Gastroesophageal sphincter (tissue), 4 donors: ENCODE measurements around the gene LDB3. TPM values are rescaled to one million over a fixed set of nuclear protein-coding genes. Genes with fewer than 3 reads are reported as not detected.

Source experiments
- ATAC-seq: fragments of 150-250 bp; one replicate; pipeline ENCODE4 v1.9.1; 2016; ENCODE audit warnings: mild to moderate bottlenecking, moderate library complexity
- H3K27ac ChIP-seq, 4 donors: fragments of 200-600 bp; sonication (generic) in 3 of 4; 1 replicate in 3 of 4; 2 replicates in 1 of 4; pipeline ENCODE4 v1.5.1; 2016 to 2019
- H3K27me3 ChIP-seq: fragments of 200-600 bp; sonication (generic); one replicate; pipeline ENCODE4 v1.5.1; 2019
- H3K36me3 ChIP-seq, 2 donors: fragments of 200-600 bp; sonication (generic); one replicate each; pipeline ENCODE4 v1.5.1; 2019; ENCODE audit warnings: control low read depth in 1 of 2
- H3K4me1 ChIP-seq, 3 donors: fragments of 200-600 bp; sonication (generic); 1 replicate in 2 of 3; 2 replicates in 1 of 3; pipeline ENCODE4 v1.5.1; 2016 to 2019; ENCODE audit warnings: control low read depth in 2 of 3
- H3K4me3 ChIP-seq, 2 donors: fragments of 200-600 bp; sonication (generic); one replicate each; pipeline ENCODE4 v1.5.1; 2019; ENCODE audit warnings: mild to moderate bottlenecking in 1 of 2, moderate library complexity in 1 of 2
- H3K9me3 ChIP-seq, 3 donors: fragments of 200-600 bp; sonication (generic); one replicate each; pipeline ENCODE4 v1.5.1; 2017 to 2019; ENCODE audit warnings: control low read depth in 2 of 3
- EP300 ChIP-seq: sonication (generic); formaldehyde crosslinking; IDR thresholded peaks from one replicate; pipeline ENCODE4 v1.6.1; 2017; ENCODE audit warnings: antibody characterized with exemption, mild to moderate bottlenecking
- POLR2A ChIP-seq, 2 donors: fragments of 450-650 bp; IDR thresholded peaks; one replicate each; pipeline ENCODE4 v1.6.1; 2017; ENCODE audit warnings: antibody characterized with exemption in 2 of 2, mild to moderate bottlenecking in 2 of 2, moderate library complexity in 1 of 2
- POLR2AphosphoS5 ChIP-seq: sonication (generic); formaldehyde crosslinking; IDR thresholded peaks from one replicate; pipeline ENCODE4 v1.6.1; 2017; ENCODE audit warnings: antibody characterized with exemption
- WGBS, 2 donors: methylation state at CpG; one replicate each; pipeline ENCODE4 v1.1.5; 2018; ENCODE audit warnings: low coverage in 1 of 2; 5-methylcytosine and 5-hydroxymethylcytosine counted together
- total RNA-seq, 4 donors: library from RNA; depleted of rRNA; stranded (reverse); fragments of >200 nt; gene quantifications; one replicate each; pipeline ENCODE4 v1.1.0, GENCODE V29; 2016
- TF ChIP-seq, protein P1 (sequence below), 4 experiments: fragments of 200-600 bp in 2 of 4; fragments of 450-650 bp in 2 of 4; sonication (generic) in 1 of 4; IDR thresholded peaks; one replicate each; pipeline ENCODE4 v1.5.1; 2017 to 2019; ENCODE audit warnings: antibody characterized with exemption in 4 of 4, mild to moderate bottlenecking in 2 of 4, moderate library complexity in 2 of 4

Gene LDB3
- total RNA-seq, 4 donors from 2014 or later, result 12.9 to 45.8 (median 18.6) TPM

DNA sequence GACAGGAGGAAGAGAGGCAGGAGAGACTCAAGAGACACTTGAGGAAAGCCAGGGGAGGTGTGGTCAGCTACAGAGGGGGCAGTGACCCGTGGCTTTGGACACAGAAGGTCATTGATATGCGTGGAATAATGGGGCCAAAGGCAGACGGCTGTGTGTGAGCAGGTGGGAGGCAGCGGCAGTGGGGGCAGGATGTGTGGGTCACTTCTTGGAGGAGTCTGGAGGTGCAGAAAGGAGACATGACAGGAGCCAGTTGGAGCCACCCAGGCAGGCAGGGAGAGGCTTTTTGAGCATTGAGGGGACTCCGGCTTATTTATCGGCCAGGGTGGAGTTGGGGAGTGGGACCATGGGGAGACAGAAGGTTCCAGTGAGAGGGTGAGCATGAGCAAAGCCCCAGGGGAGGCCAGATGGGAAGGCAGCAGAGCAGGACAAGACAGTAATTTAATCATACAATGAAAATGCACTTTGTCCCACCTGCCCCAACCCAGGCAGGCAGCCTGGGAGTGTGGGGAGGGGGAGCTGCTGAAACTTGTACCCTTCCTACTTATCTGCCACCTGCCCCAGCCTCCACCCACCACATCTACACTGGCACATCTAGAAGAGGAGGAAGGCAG, 5.0 kb downstream of the LDB3 start:
- Histone ChIP-seq H3K36me3 (no peaks in the 10 kb centered on the region), H3K4me1 (peaks cover 0 to 100% (median 32%) of the 10 kb centered on the region in 3 donors), H3K9me3 (no peaks in the 10 kb centered on the region), H3K27me3 (no peaks in the 10 kb centered on the region), H3K27ac (peak overlapping the region; percentile 73 to 97 (median 93)), H3K4me3 (peak overlapping the region in 1 of 2 donors; percentile 52)
- WGBS, 2 donors, result 34 to 54% methylated on average over 5 to 6 of the region's 6 CpGs
- no peak for ATAC-seq
- TF ChIP-seq, protein P1, sequence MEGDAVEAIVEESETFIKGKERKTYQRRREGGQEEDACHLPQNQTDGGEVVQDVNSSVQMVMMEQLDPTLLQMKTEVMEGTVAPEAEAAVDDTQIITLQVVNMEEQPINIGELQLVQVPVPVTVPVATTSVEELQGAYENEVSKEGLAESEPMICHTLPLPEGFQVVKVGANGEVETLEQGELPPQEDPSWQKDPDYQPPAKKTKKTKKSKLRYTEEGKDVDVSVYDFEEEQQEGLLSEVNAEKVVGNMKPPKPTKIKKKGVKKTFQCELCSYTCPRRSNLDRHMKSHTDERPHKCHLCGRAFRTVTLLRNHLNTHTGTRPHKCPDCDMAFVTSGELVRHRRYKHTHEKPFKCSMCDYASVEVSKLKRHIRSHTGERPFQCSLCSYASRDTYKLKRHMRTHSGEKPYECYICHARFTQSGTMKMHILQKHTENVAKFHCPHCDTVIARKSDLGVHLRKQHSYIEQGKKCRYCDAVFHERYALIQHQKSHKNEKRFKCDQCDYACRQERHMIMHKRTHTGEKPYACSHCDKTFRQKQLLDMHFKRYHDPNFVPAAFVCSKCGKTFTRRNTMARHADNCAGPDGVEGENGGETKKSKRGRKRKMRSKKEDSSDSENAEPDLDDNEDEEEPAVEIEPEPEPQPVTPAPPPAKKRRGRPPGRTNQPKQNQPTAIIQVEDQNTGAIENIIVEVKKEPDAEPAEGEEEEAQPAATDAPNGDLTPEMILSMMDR (IDR thresholded peaks at IDR 0.05), result no peak
- no peak for TF ChIP-seq EP300
- no peak for TF ChIP-seq POLR2AphosphoS5
- TF ChIP-seq POLR2A (IDR thresholded peaks at IDR 0.05), result no peak

DNA sequence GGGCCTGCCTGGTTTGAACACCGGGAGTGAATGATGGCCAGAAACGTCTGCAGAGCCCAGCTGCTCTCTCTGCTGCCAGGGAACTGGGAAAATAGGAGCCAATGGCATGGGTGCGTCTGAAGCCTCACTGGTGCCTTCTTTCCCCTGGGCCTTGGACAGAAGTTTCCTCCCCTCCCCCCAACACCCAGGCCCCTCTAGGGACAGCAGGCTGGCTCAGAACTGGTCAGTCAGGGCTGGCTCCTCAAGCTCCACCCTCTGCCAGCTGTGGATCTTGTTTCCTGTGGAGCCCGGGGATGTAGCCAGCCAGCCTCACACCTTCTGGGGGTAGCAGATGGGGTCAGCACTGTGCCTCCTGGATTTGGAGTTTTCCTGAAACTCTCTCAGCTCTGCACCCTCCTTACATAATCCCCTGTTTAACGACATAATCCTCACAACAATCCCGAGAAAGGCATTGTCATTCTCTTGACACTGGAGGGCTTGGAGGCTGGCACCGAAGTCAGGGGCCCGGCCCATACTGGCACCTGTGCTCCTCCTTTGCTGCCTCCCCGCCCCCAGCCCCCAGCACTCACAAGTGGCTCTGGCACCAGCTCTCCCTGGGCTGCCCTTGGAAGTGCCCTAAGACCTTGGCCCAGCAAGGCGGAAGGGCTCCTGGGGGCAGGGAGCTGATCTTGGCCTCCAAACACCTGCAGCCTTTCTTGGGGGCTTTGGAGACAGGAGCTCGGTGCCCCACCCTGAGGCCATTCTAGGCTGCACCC, 5.7 kb downstream of the LDB3 start:
- Histone ChIP-seq H3K4me3 (no peak overlapping the region), H3K36me3 (no peaks in the 10 kb centered on the region), H3K27ac (peak overlapping the region; percentile 8 to 97 (median 93))

DNA sequence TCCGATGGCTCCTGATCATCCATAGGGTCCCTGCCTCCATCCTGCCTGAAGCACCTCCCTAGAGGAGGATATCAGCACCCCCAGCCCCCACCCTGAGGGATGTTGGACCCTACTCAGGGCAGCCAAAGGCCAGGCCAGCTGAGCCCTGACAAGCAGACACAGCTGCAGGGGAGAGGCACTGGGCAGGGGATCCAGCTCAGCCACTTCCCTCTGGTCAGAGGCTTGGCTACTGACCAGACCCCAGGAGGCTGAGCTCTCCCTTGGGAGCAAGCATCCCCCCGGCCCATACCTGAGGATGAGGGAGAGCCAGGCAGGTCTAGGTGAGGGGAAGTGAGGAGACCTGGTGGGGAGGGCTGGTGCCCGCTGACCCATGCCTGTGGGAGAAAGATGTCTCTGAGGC, 6.6 kb downstream of the LDB3 start:
- Histone ChIP-seq H3K4me3 (no peak overlapping the region), H3K27me3 (no peaks in the 10 kb centered on the region), H3K36me3 (no peaks in the 10 kb centered on the region), H3K4me1 (peaks cover 0 to 100% (median 32%) of the 10 kb centered on the region in 3 donors), H3K27ac (peak overlapping the region in 3 of 4 donors; percentile 92 to 97 (median 94)), H3K9me3 (no peaks in the 10 kb centered on the region)
- TF ChIP-seq, protein P1 (IDR thresholded peaks at IDR 0.05), result no peak
- no peak for TF ChIP-seq POLR2AphosphoS5
- TF ChIP-seq POLR2A (IDR thresholded peaks at IDR 0.05), result no peak
- no peak for TF ChIP-seq EP300
- 100% methylated on average over 1 of the region's 3 CpGs; no CpG with 5 or more reads in 1 of the 2 donors for WGBS, 2 donors
- ATAC-seq, result no peak

More for the DNA sequence above, 5.7 kb downstream of the LDB3 start:
- TF ChIP-seq POLR2AphosphoS5 (no peak), POLR2A (IDR thresholded peaks at IDR 0.05) (no peak), EP300 (no peak)
- TF ChIP-seq, protein P1 (IDR thresholded peaks at IDR 0.05), result no peak
- WGBS, 2 donors, result 0 to 24% methylated on average over 2 of the region's 11 CpGs
- ATAC-seq, result no peak
- Histone ChIP-seq H3K9me3 (no peaks in the 10 kb centered on the region), H3K27me3 (no peaks in the 10 kb centered on the region), H3K4me1 (peaks cover 0 to 100% (median 32%) of the 10 kb centered on the region in 3 donors)

DNA sequence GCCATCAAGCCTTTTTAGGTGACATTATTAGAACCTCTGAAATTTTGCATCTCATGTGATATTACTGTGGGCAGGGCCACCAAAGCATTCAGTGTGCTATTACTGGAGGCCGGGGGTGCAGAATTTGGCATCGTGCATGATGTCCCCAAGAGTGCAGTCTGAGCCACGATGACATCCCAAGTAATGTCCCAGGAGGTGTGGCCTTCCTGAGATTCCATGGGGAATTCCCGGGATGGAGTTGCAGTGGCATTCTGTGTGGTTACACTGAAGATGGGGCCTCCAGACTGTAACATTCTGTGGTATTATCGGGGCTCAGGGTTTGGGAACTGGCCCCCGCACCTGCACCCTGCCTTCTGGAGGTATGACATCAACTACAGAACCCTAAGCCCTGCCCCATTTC, 9.1 kb downstream of the LDB3 start:
- no peaks in the 10 kb centered on the region for H3K36me3 ChIP-seq
- WGBS, 2 donors, result 100% methylated on average over 1 of the region's 6 CpGs; no CpG with 5 or more reads in 1 of the 2 donors
- TF ChIP-seq POLR2A (IDR thresholded peaks at IDR 0.05) (no peak), EP300 (no peak), POLR2AphosphoS5 (no peak)
- TF ChIP-seq, protein P1 (IDR thresholded peaks at IDR 0.05), result no peak
- H3K27me3 ChIP-seq, result no peaks in the 10 kb centered on the region
- ATAC-seq, result no peak
- peaks cover 0 to 100% (median 41%) of the 10 kb centered on the region in 3 donors for H3K4me1 ChIP-seq
- peak overlapping the region in 3 of 4 donors; percentile 46 to 94 (median 92) for H3K27ac ChIP-seq
- no peaks in the 10 kb centered on the region for H3K9me3 ChIP-seq
- no peak overlapping the region for H3K4me3 ChIP-seq
